Gastrocnemius medialis (tissue), 4 donors: ENCODE results near the gene NAB2.

ENCODE experiments used
- POLR2A ChIP-seq, 2 donors: fragments of 450-650 bp; IDR thresholded peaks; one replicate each; pipeline ENCODE4 v1.6.1; 2017; ENCODE audit warnings: antibody characterized with exemption in 2 of 2, mild to moderate bottlenecking in 2 of 2, moderate library complexity in 2 of 2
- TF ChIP-seq, protein P1 (sequence below), 5 experiments: fragments of 450-650 bp in 3 of 5; fragments of 200-600 bp in 2 of 5; sonication (generic) in 2 of 5; IDR thresholded peaks in 4 of 5; conservative IDR thresholded peaks in 1 of 5; 1 replicate in 4 of 5; 2 replicates in 1 of 5; pipeline ENCODE4 v1.5.1; 2016 to 2019; ENCODE audit warnings: antibody characterized with exemption in 5 of 5, mild to moderate bottlenecking in 3 of 5, moderate library complexity in 3 of 5

DNA sequence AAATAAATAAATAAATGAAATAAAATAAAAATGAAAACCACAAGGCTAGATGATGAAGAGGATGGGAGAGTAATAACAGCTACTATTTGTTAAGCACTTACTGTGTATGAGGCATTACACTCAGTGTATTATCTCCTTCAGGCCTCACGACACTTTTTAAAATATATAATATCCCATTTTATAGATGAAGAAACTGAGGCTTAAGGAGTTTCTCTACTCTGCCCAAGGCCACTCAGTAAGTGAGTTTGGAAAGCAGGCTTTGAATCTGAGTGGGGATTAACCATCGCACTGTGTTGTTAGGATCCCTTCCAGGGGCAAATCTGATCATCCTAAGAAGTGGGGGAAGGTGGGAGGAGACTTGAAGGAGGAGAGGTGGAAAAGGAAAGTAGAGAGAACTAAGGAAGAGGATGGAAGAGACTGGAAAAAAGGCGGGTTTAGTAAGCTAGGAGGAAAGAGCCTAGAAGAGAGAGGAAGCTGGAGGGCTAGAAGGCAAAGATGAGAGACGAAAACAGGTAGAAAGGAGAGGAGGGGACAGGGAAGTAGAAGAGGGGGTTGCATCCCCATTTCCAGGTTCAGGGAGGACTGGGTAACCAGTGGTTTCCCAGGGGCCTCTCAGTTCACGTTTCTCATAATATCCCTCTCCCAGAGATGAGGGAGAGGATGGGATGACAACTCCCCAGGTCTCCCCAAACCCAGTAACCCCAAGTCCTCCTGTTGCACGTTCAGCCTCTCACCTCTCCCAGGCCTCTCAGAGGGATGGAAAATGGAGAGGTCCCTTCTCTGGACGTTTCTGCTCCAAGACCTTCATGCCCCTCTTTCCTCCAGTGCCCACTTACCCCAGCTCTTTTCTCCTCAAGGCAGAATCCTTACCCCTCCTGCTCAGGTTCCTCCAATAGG lies 20.5 kb downstream of the NAB2 start:
- TF ChIP-seq, protein P1, sequence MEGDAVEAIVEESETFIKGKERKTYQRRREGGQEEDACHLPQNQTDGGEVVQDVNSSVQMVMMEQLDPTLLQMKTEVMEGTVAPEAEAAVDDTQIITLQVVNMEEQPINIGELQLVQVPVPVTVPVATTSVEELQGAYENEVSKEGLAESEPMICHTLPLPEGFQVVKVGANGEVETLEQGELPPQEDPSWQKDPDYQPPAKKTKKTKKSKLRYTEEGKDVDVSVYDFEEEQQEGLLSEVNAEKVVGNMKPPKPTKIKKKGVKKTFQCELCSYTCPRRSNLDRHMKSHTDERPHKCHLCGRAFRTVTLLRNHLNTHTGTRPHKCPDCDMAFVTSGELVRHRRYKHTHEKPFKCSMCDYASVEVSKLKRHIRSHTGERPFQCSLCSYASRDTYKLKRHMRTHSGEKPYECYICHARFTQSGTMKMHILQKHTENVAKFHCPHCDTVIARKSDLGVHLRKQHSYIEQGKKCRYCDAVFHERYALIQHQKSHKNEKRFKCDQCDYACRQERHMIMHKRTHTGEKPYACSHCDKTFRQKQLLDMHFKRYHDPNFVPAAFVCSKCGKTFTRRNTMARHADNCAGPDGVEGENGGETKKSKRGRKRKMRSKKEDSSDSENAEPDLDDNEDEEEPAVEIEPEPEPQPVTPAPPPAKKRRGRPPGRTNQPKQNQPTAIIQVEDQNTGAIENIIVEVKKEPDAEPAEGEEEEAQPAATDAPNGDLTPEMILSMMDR (IDR thresholded peaks at IDR 0.05 in 4 of 5, conservative IDR thresholded peaks at IDR 0.05 in 1 of 5): no peak
- no peak for TF ChIP-seq POLR2A (IDR thresholded peaks at IDR 0.05)
